ENCODE measurements around the gene CS.

CS gene

DNA sequence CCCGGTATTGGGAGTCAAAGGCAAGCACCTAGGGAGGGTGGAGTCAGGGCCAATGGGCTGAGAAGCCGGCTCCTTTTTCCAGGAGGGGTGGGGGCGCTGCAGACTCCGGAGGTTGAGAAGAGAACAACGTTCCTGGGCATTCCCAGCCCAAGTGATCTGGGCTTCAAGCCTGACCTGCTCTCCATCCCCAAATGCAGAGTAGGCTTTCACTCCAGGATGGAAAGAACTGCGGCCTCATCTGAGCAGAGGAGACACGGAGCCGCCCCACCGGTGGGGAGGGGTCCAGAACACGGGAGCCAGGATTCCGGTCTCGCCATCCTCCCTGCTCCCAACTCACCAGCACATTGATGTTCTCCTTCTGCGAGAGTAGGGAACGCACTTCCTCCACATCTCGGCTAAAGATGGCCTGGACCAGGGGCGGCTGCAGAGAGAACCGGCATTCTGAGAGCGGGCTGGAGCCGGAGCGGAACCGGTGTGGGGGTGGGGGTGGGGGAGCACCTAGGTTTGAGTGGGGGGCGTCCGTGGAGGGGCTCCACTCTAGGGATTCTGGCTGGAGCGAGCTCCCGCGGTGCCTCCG is 42.6 kb downstream of the CS start:
- H3K4me3 Mint-ChIP-seq, result peak overlapping the region; percentile 84
- H3K27me3 Mint-ChIP-seq (ENCODE audit: low read depth), result no peaks in the 10 kb centered on the region
- H3K36me3 Mint-ChIP-seq (ENCODE audit: low read depth), result peaks cover 15% of the 10 kb centered on the region
- H3K9me3 Mint-ChIP-seq, result no peaks in the 10 kb centered on the region
- peaks cover 15% of the 10 kb centered on the region for H3K4me1 Mint-ChIP-seq (ENCODE audit: low read depth)
- H3K27ac Mint-ChIP-seq, result peak overlapping the region; percentile 78

DNA sequence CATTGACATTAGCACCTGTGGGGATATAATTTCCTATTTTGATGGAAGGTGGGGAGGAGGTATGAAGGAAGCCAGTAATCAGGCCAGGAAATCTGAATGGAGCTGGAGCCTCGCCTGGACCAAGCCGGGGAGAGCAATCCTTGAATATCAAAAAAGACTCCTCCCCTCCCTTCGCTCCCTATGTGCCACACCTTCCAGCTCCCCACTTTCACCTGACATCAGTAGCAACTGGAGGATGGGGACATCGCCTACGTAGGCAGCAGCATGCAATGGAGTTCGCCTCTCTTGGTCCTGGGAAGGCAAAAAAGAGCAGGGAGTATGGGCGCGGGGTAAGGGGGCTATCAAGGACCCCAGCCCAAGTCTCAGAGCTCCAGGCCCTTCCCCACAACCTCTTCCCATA is 43.1 kb downstream of the CS start:
- no peaks in the 10 kb centered on the region for H3K27me3 Mint-ChIP-seq (ENCODE audit: low read depth)
- no peaks in the 10 kb centered on the region for H3K9me3 Mint-ChIP-seq
- H3K4me1 Mint-ChIP-seq (ENCODE audit: low read depth), result peaks cover 15% of the 10 kb centered on the region
- peak overlapping the region; percentile 28 for H3K27ac Mint-ChIP-seq
- peaks cover 15% of the 10 kb centered on the region for H3K36me3 Mint-ChIP-seq (ENCODE audit: low read depth)
- H3K4me3 Mint-ChIP-seq, result peak overlapping the region; percentile 84

DNA sequence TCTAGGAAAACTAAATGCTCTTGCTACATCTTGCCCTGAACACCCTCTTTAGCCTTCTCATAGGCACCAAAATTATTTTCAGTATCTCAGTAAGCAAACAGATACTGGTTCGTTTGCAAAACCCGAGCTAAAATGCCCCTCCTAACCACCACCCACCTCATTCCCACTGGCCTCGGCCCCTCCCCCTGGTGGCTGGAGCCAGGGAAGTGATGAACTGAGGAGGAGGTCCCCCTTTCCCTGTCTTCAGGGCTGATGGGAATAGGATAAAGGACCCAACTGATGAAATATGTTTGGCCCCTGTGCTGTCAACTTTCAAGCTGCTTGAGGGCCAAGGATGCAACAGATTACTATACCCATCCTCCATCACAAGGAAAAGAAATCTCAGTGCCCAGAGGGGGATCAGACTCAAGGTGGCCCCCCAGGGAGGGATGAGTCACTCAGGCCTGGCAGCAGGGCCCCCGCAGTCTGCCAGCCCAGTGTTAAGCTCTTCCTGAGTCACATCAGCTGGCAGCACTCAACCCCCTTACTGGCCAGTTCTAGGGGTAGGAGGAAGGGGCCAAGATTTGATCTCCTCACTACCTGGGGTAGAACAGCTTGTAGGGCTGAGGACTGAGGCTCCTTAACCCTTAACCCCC is 43.7 kb downstream of the CS start:
- Mint-ChIP-seq H3K9me3 (no peaks in the 10 kb centered on the region), H3K36me3 (ENCODE audit: low read depth) (peaks cover 18% of the 10 kb centered on the region), H3K4me1 (ENCODE audit: low read depth) (peaks cover 15% of the 10 kb centered on the region), H3K27ac (no peak overlapping the region), H3K27me3 (ENCODE audit: low read depth) (no peaks in the 10 kb centered on the region), H3K4me3 (peak overlapping the region; percentile 84)

DNA sequence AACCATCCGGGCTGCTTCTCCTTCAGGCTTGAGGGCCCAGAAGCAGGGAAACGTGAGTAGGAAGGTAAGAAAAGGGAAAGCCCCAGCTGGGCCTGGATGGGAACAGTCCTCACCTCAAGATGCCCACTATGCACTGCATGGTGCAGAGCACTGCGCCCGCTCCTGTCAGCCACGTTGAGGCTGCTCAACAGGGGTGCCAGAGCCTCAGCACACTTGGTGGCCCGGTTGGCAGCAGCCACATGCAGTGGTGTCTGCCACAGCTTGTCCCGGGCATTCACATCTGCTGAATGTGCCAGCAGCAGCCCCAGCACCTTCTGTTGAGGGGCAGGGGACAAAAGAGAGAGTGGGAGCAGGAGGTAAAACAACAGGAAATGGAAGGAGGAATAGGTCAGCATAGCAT is 44.5 kb downstream of the CS start:
- Mint-ChIP-seq H3K9me3 (no peaks in the 10 kb centered on the region), H3K27me3 (ENCODE audit: low read depth) (no peaks in the 10 kb centered on the region), H3K4me3 (no peak overlapping the region), H3K27ac (no peak overlapping the region), H3K36me3 (ENCODE audit: low read depth) (peaks cover 18% of the 10 kb centered on the region), H3K4me1 (ENCODE audit: low read depth) (peaks cover 15% of the 10 kb centered on the region)

DNA sequence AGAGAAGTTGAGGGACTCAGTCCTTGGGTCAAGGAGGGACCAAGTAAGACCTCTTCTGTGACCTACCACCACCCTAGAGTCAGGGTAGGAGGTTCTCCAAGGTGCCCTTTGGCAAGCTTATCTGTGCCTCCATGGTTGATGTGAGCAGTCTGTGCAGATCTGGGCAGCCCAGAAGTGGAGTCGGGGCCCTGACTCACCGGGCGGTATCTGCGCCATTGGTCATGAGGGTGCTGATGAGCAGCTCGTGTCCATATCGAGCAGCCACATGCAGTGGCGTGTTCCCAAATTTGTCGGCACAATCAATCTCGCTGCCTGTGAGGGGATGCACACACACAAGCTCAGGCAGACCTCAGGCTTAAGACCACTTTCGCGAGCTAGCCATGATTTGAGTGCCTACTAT is 47.0 kb downstream of the CS start:
- no peaks in the 10 kb centered on the region for H3K9me3 Mint-ChIP-seq
- no peak overlapping the region for H3K27ac Mint-ChIP-seq
- peaks cover 21% of the 10 kb centered on the region for H3K36me3 Mint-ChIP-seq (ENCODE audit: low read depth)
- H3K4me1 Mint-ChIP-seq (ENCODE audit: low read depth), result peaks cover 11% of the 10 kb centered on the region
- H3K27me3 Mint-ChIP-seq (ENCODE audit: low read depth), result no peaks in the 10 kb centered on the region
- no peak overlapping the region for H3K4me3 Mint-ChIP-seq

DNA sequence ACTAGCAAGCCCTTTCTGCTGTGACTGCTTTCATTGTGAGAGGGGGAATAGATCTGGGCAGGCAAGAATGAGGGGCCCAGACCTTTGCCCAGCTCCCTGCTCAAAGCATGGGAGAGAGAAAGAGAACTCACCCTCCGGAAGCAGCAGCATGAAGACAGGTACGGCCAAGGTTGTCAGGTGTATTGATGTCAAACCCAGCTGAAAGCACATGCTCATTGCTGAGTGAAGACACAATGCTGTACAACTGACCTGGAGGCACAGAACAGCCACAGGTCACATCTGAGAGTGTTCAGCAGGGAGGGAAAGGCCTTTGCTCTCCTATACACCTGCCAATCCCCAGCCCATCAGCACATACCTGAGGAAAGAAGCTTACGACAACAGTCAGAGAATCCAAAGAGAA is 47.5 kb downstream of the CS start:
- no peak overlapping the region for H3K4me3 Mint-ChIP-seq
- H3K27ac Mint-ChIP-seq, result no peak overlapping the region
- H3K36me3 Mint-ChIP-seq (ENCODE audit: low read depth), result peaks cover 24% of the 10 kb centered on the region
- H3K4me1 Mint-ChIP-seq (ENCODE audit: low read depth), result peaks cover 11% of the 10 kb centered on the region
- no peaks in the 10 kb centered on the region for H3K9me3 Mint-ChIP-seq
- no peaks in the 10 kb centered on the region for H3K27me3 Mint-ChIP-seq (ENCODE audit: low read depth)

DNA sequence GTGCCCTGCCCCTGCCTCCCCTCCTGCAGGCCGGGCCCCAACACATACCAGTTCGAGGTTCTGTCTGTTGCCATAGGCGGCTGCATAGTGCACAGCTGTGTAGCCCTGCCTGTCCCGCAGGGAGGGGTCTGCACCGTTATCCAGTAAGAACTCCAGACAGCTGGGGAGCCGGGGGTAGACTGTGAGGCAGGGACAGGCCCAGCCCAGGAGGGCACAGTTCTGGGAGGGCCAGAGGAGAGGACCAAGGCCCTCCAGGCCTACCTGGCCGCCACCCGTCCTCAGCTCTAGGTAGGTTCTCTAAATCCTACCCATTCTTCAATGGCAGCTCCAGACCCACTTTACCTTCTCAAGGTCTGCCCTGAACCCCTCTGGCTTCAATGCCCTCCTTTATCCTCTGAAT is 51.4 kb downstream of the CS start:
- Mint-ChIP-seq H3K4me3 (no peak overlapping the region), H3K9me3 (no peaks in the 10 kb centered on the region), H3K36me3 (ENCODE audit: low read depth) (peaks cover 25% of the 10 kb centered on the region), H3K27ac (no peak overlapping the region), H3K4me1 (ENCODE audit: low read depth) (peaks cover 2% of the 10 kb centered on the region), H3K27me3 (ENCODE audit: low read depth) (no peaks in the 10 kb centered on the region)

DNA sequence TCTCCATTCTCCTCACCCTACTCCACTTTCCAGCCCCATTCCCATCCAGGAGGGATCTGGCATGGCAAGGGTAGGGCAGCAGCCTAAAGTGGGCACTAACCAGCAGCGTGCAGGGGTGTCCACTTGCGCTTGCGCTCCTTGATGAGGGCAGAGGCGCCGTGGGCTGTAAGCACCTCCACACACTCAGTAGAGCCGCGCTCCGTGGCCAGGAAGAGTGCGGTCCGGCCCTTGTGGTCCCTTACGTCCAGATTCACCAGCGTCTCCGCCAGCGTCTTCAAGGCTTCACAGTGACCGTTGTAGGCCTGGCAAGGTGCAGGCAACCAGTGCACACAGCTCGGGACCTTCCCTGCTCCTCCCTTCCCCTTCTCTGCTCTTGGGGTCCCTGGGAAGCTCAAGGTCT is 52.2 kb downstream of the CS start:
- Mint-ChIP-seq H3K36me3 (ENCODE audit: low read depth) (peaks cover 24% of the 10 kb centered on the region), H3K4me1 (ENCODE audit: low read depth) (peaks cover 2% of the 10 kb centered on the region), H3K27me3 (ENCODE audit: low read depth) (no peaks in the 10 kb centered on the region), H3K9me3 (no peaks in the 10 kb centered on the region), H3K27ac (no peak overlapping the region), H3K4me3 (no peak overlapping the region)

DNA sequence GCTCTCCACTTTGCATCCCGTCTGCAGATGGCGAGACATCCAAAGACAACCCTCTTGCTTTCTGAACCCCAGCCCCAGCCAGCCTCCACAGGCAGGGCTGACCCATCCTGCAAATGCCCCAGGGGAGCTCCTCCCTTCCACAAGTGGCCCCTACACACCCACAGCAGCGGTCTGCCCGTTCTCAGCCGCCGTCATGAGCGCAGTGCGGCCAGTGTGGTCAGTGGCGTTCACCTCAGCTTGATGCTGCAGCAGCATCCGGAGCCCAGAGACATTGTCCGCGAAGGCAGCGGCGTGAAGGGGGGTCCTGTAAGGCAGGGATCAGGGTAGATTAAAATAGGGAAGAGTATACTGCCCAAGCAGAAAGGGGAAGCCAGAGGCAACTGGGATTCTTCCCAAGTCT is 55.6 kb downstream of the CS start:
- Mint-ChIP-seq H3K27ac (no peak overlapping the region), H3K27me3 (ENCODE audit: low read depth) (no peaks in the 10 kb centered on the region), H3K4me1 (ENCODE audit: low read depth) (peaks cover 2% of the 10 kb centered on the region), H3K4me3 (no peak overlapping the region), H3K36me3 (ENCODE audit: low read depth) (peaks cover 36% of the 10 kb centered on the region), H3K9me3 (no peaks in the 10 kb centered on the region)

DNA sequence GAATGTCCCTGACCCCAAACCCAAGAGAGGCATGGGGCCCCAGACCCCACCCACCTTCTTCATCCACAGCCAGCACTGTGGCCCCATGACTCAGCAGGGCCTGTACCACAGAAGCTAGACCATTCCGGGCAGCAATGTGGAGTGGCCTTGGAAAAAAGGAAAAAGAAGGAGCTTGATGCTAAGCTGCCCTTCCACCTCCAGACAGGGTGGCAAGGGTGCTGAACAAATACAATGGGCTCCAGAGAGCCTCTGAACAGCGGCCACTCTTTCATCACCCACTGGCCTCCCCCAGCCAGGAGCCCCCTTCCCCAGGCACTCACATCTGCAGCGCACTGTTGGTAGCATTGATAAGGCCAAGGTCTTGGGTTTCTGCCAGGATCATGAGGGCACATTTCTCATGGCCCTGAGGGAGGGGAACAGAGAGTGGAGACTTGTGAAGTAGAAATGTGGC is 56.4 kb downstream of the CS start:
- Mint-ChIP-seq H3K4me3 (no peak overlapping the region), H3K4me1 (ENCODE audit: low read depth) (no peaks in the 10 kb centered on the region), H3K9me3 (no peaks in the 10 kb centered on the region), H3K36me3 (ENCODE audit: low read depth) (peaks cover 33% of the 10 kb centered on the region), H3K27ac (no peak overlapping the region), H3K27me3 (ENCODE audit: low read depth) (no peaks in the 10 kb centered on the region)

DNA sequence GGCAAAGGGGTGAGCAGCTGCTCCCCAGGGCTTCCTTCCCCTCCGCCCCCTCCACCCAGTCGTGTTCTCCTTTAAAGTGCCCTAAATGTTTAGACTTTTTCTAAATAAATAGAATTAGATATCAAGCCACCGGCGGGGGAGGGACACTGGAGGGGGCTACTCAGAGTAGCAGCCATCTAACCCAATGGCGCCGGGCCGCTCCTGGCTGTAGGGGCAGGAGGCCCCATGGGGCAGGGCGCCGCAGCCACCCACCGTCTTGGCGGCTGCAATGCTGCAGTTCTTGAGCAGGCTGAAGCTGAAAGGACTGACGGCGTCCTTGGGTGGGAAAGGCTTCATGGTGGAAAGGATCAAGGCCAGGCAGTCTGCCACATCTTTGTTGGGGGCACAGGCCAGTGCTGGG is 57.1 kb downstream of the CS start:
- Mint-ChIP-seq H3K27ac (no peak overlapping the region), H3K27me3 (ENCODE audit: low read depth) (no peaks in the 10 kb centered on the region), H3K36me3 (ENCODE audit: low read depth) (peaks cover 33% of the 10 kb centered on the region), H3K4me1 (ENCODE audit: low read depth) (no peaks in the 10 kb centered on the region), H3K9me3 (no peaks in the 10 kb centered on the region), H3K4me3 (no peak overlapping the region)

DNA sequence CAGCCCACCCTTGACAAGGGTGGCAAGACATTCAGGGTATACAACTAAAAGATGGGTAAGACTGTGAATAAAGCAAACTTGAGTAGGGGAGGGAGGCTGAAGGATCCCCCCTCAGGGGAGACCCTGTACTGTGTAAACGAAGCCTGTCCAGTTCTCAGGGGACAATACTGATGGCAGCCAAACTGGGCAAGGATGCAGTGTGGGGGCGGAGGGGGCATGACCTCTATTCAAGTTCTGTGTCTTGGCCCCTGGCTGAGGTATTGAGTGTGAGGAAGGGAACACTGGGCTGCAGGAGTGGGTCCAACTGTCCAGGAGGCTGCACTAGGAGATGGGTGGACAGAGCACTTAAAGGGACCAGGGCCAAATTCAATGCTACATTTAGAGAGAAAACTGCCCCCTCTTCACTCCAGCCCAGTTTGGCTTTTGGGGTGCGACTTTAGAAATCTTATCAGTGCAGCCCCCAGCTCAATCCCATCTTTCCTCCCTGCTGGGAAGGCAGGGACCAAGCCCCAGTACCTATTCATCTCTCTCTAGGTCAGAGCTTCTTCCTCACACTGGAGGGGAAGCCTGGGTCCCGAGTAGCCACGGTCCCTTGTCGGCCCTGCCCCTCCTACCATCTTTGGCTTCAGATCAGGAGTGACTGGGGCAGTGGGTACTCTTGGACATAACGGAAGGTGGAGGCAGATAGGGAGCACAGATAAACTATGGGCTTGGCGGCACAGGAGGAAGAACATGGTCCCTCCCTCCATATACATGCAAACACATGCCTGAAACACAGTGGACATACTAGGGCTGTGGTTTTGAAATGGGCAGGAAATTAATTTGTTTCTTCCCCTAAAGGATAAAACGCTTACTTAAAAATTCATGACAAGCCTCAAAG is 58.5 kb downstream of the CS start:
- peaks cover 26% of the 10 kb centered on the region for H3K36me3 Mint-ChIP-seq (ENCODE audit: low read depth)
- no peaks in the 10 kb centered on the region for H3K27me3 Mint-ChIP-seq (ENCODE audit: low read depth)
- no peaks in the 10 kb centered on the region for H3K9me3 Mint-ChIP-seq
- H3K4me1 Mint-ChIP-seq (ENCODE audit: low read depth), result no peaks in the 10 kb centered on the region
- peak overlapping the region; percentile 49 for H3K27ac Mint-ChIP-seq
- no peak overlapping the region for H3K4me3 Mint-ChIP-seq

DNA sequence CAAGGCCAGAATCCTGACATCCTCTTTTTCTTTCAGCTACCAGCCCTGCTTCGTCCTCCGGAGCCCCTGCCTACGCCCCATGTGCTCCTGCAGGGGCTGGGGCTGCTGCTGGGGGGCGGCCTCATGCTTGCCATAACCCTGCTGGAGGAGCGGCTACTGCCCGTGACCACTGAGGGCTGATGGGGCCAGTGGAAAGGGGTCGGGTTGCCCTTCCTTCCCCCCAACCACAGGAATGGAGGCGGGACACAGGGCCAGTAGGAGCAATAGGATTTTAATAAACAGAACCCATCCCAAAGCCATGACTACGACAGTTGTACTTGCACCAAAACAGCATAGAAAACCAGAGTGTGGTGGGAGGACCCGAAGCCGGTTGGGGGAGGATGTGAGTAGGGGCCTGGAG is 62.6 kb downstream of the CS start:
- no peaks in the 10 kb centered on the region for H3K4me1 Mint-ChIP-seq (ENCODE audit: low read depth)
- no peaks in the 10 kb centered on the region for H3K27me3 Mint-ChIP-seq (ENCODE audit: low read depth)
- H3K27ac Mint-ChIP-seq, result no peak overlapping the region

DNA sequence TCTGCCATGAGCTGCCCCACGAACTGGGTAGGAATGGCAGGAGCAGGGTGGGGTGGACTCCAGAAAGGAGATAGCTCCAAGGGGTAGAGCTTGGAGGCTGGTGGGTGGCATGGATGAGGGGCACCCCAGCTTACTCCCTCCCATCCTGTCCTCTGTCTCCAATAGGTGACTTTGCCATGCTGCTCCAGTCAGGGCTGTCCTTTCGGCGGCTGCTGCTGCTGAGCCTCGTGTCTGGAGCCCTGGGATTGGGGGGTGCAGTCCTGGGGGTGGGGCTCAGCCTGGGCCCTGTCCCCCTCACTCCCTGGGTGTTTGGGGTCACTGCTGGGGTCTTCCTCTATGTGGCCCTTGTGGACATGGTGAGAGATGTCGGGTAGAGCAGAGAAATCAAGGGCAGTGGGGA is 63.1 kb downstream of the CS start:
- no peaks in the 10 kb centered on the region for H3K4me1 Mint-ChIP-seq (ENCODE audit: low read depth)
- peaks cover 11% of the 10 kb centered on the region for H3K36me3 Mint-ChIP-seq (ENCODE audit: low read depth)
- no peak overlapping the region for H3K27ac Mint-ChIP-seq
- H3K27me3 Mint-ChIP-seq (ENCODE audit: low read depth), result no peaks in the 10 kb centered on the region
- H3K4me3 Mint-ChIP-seq, result no peak overlapping the region
- H3K9me3 Mint-ChIP-seq, result no peaks in the 10 kb centered on the region

More for the DNA sequence above, 62.6 kb downstream of the CS start:
- no peaks in the 10 kb centered on the region for H3K9me3 Mint-ChIP-seq
- H3K36me3 Mint-ChIP-seq (ENCODE audit: low read depth), result peaks cover 14% of the 10 kb centered on the region
- no peak overlapping the region for H3K4me3 Mint-ChIP-seq

DNA sequence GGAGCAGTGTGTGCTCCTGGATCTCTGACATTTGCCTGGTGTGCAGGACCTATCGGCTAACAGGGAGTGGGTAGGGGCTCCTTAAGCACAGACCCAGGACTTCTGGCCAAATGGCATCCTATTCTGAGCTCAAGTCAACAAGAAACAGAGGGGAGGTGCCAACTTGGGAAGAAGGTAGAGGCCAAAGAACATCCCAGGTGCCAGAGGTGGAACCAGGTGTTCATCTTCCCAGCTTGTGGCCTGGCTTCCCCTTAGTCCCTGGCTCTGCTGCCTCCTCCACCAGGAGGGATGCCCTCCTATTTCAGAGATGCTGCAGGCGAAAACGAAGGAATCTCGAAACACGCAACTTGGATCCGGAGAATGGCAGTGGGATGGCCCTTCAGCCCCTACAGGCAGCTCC is 64.0 kb downstream of the CS start:
- Mint-ChIP-seq H3K9me3 (no peaks in the 10 kb centered on the region), H3K4me3 (no peak overlapping the region), H3K4me1 (ENCODE audit: low read depth) (no peaks in the 10 kb centered on the region), H3K27me3 (ENCODE audit: low read depth) (no peaks in the 10 kb centered on the region), H3K27ac (no peak overlapping the region), H3K36me3 (ENCODE audit: low read depth) (peaks cover 5% of the 10 kb centered on the region)
